ENCODE data around the gene HOXB4. TPM values are rescaled to one million over a fixed set of nuclear protein-coding genes. Genes with fewer than 3 reads are reported as not detected.

Gene HOXB4
- total RNA-seq, 4 donors from 2014 or later, result 1.8 to 6.6 (median 5.1) TPM

DNA sequence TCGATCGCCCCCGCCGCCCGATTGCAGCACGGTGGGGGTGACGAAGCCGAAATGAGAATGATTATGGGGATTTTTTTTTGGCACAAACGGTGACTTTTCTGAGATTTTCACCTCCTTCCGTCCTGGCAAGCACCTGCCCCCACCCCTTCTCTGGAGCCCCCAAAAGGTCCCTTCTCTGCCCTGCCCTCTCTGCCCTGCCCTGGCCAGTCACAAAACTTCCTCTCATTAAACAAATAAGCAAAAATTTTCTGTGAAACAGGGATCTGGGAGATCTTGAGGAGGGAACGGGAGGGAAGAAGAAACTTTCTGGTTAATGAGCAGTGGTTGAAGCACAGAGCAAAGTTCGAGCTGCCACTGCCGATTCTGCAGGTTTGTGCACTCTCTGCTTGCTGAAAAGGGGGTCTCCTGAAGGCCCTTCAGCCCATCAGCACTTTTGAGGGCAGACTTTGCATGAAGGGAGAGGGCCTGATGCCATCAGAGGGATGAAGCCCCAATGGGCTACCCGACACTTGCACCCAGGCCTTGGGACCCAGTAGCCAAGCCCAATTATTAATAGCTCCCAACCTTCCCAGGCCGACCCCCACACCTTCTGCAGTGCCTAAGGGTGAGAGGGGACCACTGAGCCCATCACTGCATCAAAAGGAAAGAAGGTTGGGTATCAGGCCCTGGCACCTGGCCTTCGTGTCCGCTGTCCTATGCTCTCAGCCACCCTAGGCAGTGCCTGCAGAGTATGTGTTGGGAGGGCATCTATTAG, 38.0 kb upstream of the HOXB4 start:
- TF ChIP-seq POLR2A (IDR thresholded peaks at IDR 0.05), result no peak
- TF ChIP-seq, protein P1, sequence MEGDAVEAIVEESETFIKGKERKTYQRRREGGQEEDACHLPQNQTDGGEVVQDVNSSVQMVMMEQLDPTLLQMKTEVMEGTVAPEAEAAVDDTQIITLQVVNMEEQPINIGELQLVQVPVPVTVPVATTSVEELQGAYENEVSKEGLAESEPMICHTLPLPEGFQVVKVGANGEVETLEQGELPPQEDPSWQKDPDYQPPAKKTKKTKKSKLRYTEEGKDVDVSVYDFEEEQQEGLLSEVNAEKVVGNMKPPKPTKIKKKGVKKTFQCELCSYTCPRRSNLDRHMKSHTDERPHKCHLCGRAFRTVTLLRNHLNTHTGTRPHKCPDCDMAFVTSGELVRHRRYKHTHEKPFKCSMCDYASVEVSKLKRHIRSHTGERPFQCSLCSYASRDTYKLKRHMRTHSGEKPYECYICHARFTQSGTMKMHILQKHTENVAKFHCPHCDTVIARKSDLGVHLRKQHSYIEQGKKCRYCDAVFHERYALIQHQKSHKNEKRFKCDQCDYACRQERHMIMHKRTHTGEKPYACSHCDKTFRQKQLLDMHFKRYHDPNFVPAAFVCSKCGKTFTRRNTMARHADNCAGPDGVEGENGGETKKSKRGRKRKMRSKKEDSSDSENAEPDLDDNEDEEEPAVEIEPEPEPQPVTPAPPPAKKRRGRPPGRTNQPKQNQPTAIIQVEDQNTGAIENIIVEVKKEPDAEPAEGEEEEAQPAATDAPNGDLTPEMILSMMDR (IDR thresholded peaks at IDR 0.05), result no peak
- peak overlapping the region in 2 of 4 donors; percentile 65 to 71 for H3K4me3 ChIP-seq
- peak overlapping the region in 3 of 4 donors; percentile 13 to 92 (median 34) for H3K27ac ChIP-seq
- peaks cover 0 to 43% (median 17%) of the 10 kb centered on the region in 4 donors for H3K4me1 ChIP-seq
- peaks cover 0 to 19% of the 10 kb centered on the region in 2 donors for H3K27me3 ChIP-seq
- DNase-seq, result no peak
- H3K9me3 ChIP-seq, result no peaks in the 10 kb centered on the region
- no peaks in the 10 kb centered on the region for H3K36me3 ChIP-seq

DNA sequence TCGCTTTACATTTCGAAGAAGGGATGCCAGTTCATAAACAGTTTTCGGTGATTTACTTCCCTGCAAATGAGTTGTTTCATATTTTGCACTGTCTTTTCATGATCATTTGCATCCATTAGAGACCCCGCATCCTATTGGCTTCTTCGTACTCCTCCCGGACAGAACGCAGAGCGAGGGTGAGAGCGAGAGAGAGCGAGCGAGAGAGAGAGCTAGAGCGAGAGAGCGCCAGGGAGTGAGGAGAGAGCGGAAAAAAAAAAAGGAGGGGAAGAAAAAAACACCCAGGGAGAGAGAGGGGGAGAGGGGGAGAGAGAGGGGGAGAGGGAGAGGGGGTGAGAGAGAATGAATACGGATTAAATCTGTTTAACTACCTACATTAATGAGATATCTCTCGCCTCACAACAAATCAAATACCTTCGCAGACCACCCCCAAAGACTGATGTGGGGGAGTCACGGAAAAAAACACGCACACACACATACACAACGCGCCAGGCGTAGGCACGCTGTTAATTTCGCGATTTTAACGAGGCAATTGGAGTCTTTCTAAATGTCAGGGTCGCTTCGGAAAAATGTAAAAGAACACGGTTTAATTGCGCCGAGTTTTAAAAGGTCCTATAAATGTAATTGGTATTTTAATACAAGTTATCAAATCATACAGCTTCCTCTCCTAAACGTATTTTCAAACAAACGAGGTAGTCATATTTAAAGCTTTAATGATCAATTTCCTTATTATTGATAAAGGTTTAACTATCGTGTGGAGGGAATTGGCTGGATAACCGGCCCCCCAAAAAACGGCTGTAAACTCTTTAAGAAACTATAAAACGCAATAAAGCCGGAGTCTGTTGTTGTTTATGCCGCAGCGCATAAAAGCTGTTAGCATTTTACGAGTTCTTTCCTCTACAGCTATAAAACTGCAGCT, 37.2 kb upstream of the HOXB4 start, which contains the start of gene HOXB8:
HOXB8 (minus strand) TSS at position 246 of the 916 bp plus-strand sequence. CDS start 588 bp downstream, outside the sequence.
- H3K27me3 ChIP-seq, result peaks cover 0 to 19% of the 10 kb centered on the region in 2 donors
- H3K9me3 ChIP-seq, result no peaks in the 10 kb centered on the region
- no peaks in the 10 kb centered on the region for H3K36me3 ChIP-seq
- peak within 1 kb of the TSS; percentile 15 to 71 (median 64) for H3K4me3 ChIP-seq
- no peak for DNase-seq
- H3K4me1 ChIP-seq, result peaks cover 0 to 36% (median 17%) of the 10 kb centered on the region in 4 donors
- no peak for TF ChIP-seq POLR2A (IDR thresholded peaks at IDR 0.05)
- TF ChIP-seq, protein P1 (IDR thresholded peaks at IDR 0.05), result no peak
- peak within 1 kb of the TSS in 3 of 4 donors; percentile 34 to 92 (median 71) for H3K27ac ChIP-seq

DNA sequence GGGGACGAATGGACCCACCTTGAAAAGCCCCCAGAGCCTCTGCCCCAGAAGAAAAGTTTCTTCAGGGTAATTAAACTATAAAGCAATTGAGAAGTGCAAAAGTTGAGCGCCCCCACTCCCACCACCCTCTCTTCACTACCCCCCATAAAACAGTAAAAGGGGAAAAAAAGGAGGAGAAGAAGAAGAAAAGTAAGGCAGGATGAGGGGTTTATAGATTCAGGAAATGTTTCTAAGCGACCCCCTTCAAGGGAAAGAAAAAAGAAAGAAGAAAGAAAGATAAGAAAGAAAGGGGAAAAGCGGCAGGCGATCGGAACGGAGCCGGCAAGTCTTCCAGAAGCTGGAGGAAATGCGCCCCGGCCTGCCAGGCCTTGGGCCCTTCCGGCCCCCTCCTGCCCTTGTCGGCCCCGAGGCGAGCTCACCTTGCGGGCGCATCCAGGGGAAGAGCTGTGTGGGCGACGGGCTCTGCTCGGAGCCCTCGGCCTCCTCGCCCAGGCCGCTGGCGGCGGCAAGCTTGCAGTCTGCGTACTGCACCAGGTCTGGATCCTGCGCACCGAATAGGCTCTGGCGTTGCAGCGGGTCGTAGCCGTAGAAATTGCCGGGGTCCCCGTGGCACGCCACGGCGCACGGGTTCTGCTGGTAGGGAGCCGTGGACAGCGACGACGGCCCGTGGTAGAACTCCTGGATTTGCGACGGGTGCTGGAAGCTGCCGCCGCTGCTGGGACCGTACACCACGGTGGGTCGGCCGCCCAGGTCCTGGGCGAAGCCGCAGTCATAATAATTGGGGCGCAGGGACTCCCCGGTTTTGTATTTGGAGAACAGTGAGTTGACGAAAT, 35.9 kb upstream of the HOXB4 start:
- Histone ChIP-seq H3K4me3 (peak overlapping the region; percentile 15 to 71 (median 64)), H3K9me3 (no peaks in the 10 kb centered on the region), H3K27ac (peak overlapping the region in 3 of 4 donors; percentile 32 to 92 (median 71)), H3K36me3 (no peaks in the 10 kb centered on the region), H3K27me3 (peaks cover 0 to 19% of the 10 kb centered on the region in 2 donors), H3K4me1 (peaks cover 0 to 36% (median 19%) of the 10 kb centered on the region in 4 donors)
- TF ChIP-seq, protein P1 (IDR thresholded peaks at IDR 0.05), result no peak
- no peak for TF ChIP-seq POLR2A (IDR thresholded peaks at IDR 0.05)
- peak in 1 of 3 donors; percentile 70 for DNase-seq

DNA sequence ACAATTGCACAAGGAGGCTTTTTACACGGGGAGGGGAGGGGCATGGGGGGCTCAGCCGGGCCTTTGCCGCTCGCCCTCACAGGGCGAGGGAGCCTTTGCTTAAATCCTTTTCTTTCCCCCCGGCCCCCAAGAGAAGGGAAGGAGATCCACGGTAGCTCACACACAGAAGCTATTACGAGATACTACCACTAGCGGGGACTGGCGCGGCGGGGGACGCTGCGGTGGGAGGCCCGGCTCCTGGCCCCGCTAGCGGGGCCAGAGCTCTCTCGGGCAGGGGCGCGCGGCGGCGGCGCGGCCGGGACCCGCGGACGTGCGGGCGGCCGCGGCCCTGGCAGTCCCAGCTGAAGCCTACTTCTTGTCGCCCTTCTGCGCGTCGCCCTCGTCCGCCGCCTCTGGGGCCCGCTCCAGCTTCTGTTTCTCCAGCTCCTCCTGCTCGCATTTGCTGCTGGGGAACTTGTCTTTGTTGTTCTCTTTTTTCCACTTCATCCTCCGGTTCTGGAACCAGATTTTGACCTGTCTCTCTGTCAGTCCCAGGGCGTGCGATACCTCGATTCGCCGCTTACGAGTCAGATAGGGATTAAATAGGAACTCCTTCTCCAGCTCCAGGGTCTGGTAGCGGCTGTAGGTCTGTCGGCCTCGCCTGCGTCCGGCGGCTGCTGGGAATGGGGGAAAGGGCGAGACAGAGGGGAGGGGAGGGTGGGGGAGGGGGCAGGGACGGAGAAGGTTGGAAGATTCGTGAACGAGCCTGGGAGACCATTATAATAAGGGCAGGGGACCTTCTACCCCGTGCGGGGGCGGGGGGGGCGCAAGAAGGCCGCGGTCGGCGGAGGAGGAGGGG, 34.9 kb upstream of the HOXB4 start:
- DNase-seq, result peak in 1 of 3 donors; percentile 71
- Histone ChIP-seq H3K27ac (peak overlapping the region; percentile 38 to 92 (median 80)), H3K4me3 (peak overlapping the region; percentile 43 to 71 (median 64)), H3K27me3 (peaks cover 0 to 16% of the 10 kb centered on the region in 2 donors), H3K9me3 (no peaks in the 10 kb centered on the region), H3K4me1 (peaks cover 0 to 36% (median 18%) of the 10 kb centered on the region in 4 donors), H3K36me3 (no peaks in the 10 kb centered on the region)
- TF ChIP-seq, protein P1 (IDR thresholded peaks at IDR 0.05), result peak in 4 of 6 experiments; percentile 5 to 40 (median 35)
- TF ChIP-seq POLR2A (IDR thresholded peaks at IDR 0.05), result no peak

All from Peyer's patch (tissue), 4 donors.